HFFc6 (cell line): ENCODE measurements around the gene LDAF1. TPM values are rescaled to one million over a fixed set of nuclear protein-coding genes. Genes with fewer than 3 reads are reported as not detected.
"Not testable (repeated sequence)": the region's sequence is repeated elsewhere in the genome, so short reads cannot be mapped to it uniquely, and the experiment has no call there.

Experiments used
- DNase-seq: peaks from one replicate; pipeline ENCODE4 v3.0.0-alpha.2; 2018
- H3K27ac Mint-ChIP-seq: 2 replicates; pipeline ENCODE4 v1.8.0; 2020; ENCODE audit warnings: mild to moderate bottlenecking, mixed read lengths
- H3K27me3 Mint-ChIP-seq: 2 replicates; pipeline ENCODE4 v1.8.0; 2021; ENCODE audit warnings: mild to moderate bottlenecking, moderate library complexity, mixed read lengths; ENCODE audit not compliant: insufficient read depth
- H3K36me3 Mint-ChIP-seq: 2 replicates; pipeline ENCODE4 v1.8.0; 2021; ENCODE audit warnings: low read depth, mixed read lengths
- H3K4me1 Mint-ChIP-seq: 2 replicates; pipeline ENCODE4 v1.8.0; 2020; ENCODE audit warnings: low read depth, mixed read lengths
- H3K4me3 Mint-ChIP-seq: 2 replicates; pipeline ENCODE4 v1.8.0; 2020; ENCODE audit warnings: mild to moderate bottlenecking, moderate library complexity, mixed read lengths
- H3K9me3 Mint-ChIP-seq: 2 replicates; pipeline ENCODE4 v1.8.0; 2020; ENCODE audit warnings: mild to moderate bottlenecking, mixed read lengths
- CTCF ChIP-seq: fragments of 200-600 bp; sonication (generic); IDR thresholded peaks from 2 replicates; pipeline ENCODE4 v1.5.0; 2021; ENCODE audit warnings: antibody characterized with exemption, mild to moderate bottlenecking
- total RNA-seq, 6 experiments: library from RNA; stranded (reverse); fragmentation: NEBNext Ultra II Directional; extraction: Animal tissue kit (Norgen Biotek cat#: 25700); gene quantifications; 2 replicates in 1 of 6; 3 replicates in 5 of 6; pipeline ENCODE4 v1.2.3, GENCODE V29; 2021

LDAF1 gene
- total RNA-seq, 6 experiments from 2014 or later, result 16.0 to 22.1 (median 18.6) TPM

GRCh38 chr16:21164521-21165168 lies 6.2 kb downstream of the LDAF1 start:
- Mint-ChIP-seq H3K9me3 (no peaks in the 10 kb centered on the region), H3K27ac (no peak overlapping the region), H3K27me3 (peaks cover 2% of the 10 kb centered on the region; the same call in 1 of the 2 replicates), H3K4me1 (peaks cover 62% of the 10 kb centered on the region), H3K36me3 (peaks cover 29% of the 10 kb centered on the region), H3K4me3 (no peak overlapping the region)
- TF ChIP-seq CTCF, result no peak
- DNase-seq, result no peak

DNA sequence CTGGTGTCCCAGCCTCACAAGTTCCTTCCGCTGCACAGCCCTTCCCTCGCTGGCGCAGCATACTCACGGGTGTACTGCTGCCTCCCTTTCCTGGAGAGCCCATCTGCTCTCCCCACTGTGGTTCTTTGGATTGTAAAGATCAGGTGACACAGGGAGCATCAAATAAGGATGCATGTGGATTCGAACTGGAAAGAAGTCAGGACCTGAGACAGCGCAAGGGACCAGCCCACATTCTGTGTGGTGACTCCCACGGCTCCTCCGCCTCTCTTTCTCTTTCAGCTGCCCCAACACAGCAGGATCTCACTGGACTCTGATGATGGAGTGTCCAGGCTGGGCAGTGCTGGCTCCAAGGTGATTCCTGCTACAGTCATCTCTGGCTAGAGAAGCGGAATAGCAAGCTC lies 8.1 kb downstream of the LDAF1 start:
- Mint-ChIP-seq H3K9me3 (no peaks in the 10 kb centered on the region), H3K4me3 (no peak overlapping the region), H3K27ac (peak overlapping the region; percentile 81), H3K27me3 (peaks cover 2% of the 10 kb centered on the region; the same call in 1 of the 2 replicates), H3K36me3 (peaks cover 30% of the 10 kb centered on the region), H3K4me1 (peaks cover 50% of the 10 kb centered on the region)
- no peak for TF ChIP-seq CTCF
- DNase-seq, result no peak

GRCh38 chr16:21167360-21167759 lies 8.9 kb downstream of the LDAF1 start:
- no peak for TF ChIP-seq CTCF
- H3K4me3 Mint-ChIP-seq, result peak overlapping the region; percentile 34
- H3K27ac Mint-ChIP-seq, result peak overlapping the region; percentile 81
- H3K36me3 Mint-ChIP-seq, result peaks cover 28% of the 10 kb centered on the region
- peaks cover 43% of the 10 kb centered on the region for H3K4me1 Mint-ChIP-seq
- H3K9me3 Mint-ChIP-seq, result no peaks in the 10 kb centered on the region
- peak; percentile 97 for DNase-seq
- H3K27me3 Mint-ChIP-seq, result peaks cover 2% of the 10 kb centered on the region; the same call in 1 of the 2 replicates

- Mint-ChIP-seq H3K27ac (peak overlapping the region; percentile 61; the same call in 1 of the 2 replicates), H3K36me3 (peaks cover 29% of the 10 kb centered on the region), H3K9me3 (no peaks in the 10 kb centered on the region), H3K4me3 (no peak overlapping the region; the same call in 1 of the 2 replicates), H3K4me1 (peaks cover 36% of the 10 kb centered on the region), H3K27me3 (peaks cover 2% of the 10 kb centered on the region; the same call in 1 of the 2 replicates)
- no peak for DNase-seq
- peak; percentile 10; the same call in 1 of the 2 replicates for TF ChIP-seq CTCF
Measured at GRCh38 chr16:21167929-21168602, 9.6 kb downstream of the LDAF1 start.

GRCh38 chr16:21169249-21169981 lies 10.9 kb downstream of the LDAF1 start:
- H3K36me3 Mint-ChIP-seq, result peaks cover 27% of the 10 kb centered on the region
- no peak for TF ChIP-seq CTCF
- H3K4me3 Mint-ChIP-seq, result no peak overlapping the region
- peaks cover 27% of the 10 kb centered on the region for H3K4me1 Mint-ChIP-seq
- no peak overlapping the region for H3K27ac Mint-ChIP-seq
- no peaks in the 10 kb centered on the region for H3K9me3 Mint-ChIP-seq
- H3K27me3 Mint-ChIP-seq, result peaks cover 2% of the 10 kb centered on the region; the same call in 1 of the 2 replicates
- peak; percentile 32 for DNase-seq

- H3K27me3 Mint-ChIP-seq, H3K4me3 Mint-ChIP-seq, H3K9me3 Mint-ChIP-seq, H3K27ac Mint-ChIP-seq, DNase-seq: not testable (repeated sequence)
- Mint-ChIP-seq H3K4me1 (peaks cover 27% of the 10 kb centered on the region), H3K36me3 (peaks cover 20% of the 10 kb centered on the region)
Measured at GRCh38 chr16:21170116-21170515, 11.6 kb downstream of the LDAF1 start.
